DOHH2 (cell line): Measurements from ENCODE around the gene ETDC.

ENCODE experiments used
- CTCF ChIP-seq: fragments of 200-600 bp; sonication (generic); IDR thresholded peaks from one replicate; pipeline ENCODE4 v1.5.1; 2014; ENCODE audit warnings: antibody characterized with exemption, mild to moderate bottlenecking, low read depth, low read length; ENCODE audit not compliant: poor library complexity, severe bottlenecking
- EZH2phosphoT487 ChIP-seq: fragments of 200-600 bp; sonication (generic); IDR thresholded peaks from 2 replicates; pipeline ENCODE4 v1.6.1; 2017; ENCODE audit warnings: borderline replicate concordance, mild to moderate bottlenecking, antibody characterized with exemption, low read length, moderate library complexity, mixed read lengths

- TF ChIP-seq CTCF (no peak), EZH2phosphoT487 (no peak)
These were observed 36.1 kb upstream of the ETDC start for GRCh38 chrX:135273162-135273561.
